PC-3 (cell line): Measurements from ENCODE around the gene ALAD. TPM values are rescaled to one million over a fixed set of nuclear protein-coding genes. Genes with fewer than 3 reads are reported as not detected.

Experiments used
- ATAC-seq: fragments of 200-7000 bp; cut with Tn5 transposase; 2 replicates; pipeline ENCODE4 v1.9.1; 2020; ENCODE audit warnings: mild to moderate bottlenecking, moderate library complexity
- Bru-seq: library from RNA; stranded (reverse); fragments of 400-500 nt; gene quantifications from one replicate; lab custom pipeline; 2021; lab: Mats Ljungman, UMichigan
- BruChase-seq, 2 experiments: library from RNA; stranded (reverse); fragments of 400-500 nt; gene quantifications; one replicate each; lab custom pipeline; 2021; lab: Mats Ljungman, UMichigan
- BruUV-seq: library from RNA; stranded (reverse); fragments of 400-500 nt; replicated peaks from 2 replicates; lab custom pipeline; 2021; lab: Mats Ljungman, UMichigan
- CTCF ChIA-PET: fragments of 300-600 bp; sonication (Branson Sonifier 250); formaldehyde crosslinking; loops from one replicate; lab custom pipeline; 2022; ENCODE audit warnings: antibody characterized with exemption; lab: Charles Lee
- POLR2A ChIA-PET: fragments of 300-600 bp; sonication (Branson Sonifier 250); formaldehyde crosslinking; loops from one replicate; lab custom pipeline; 2022; ENCODE audit warnings: antibody characterized with exemption; ENCODE audit not compliant: unreplicated experiment; lab: Charles Lee
- DNase-seq: peaks from one replicate; pipeline ENCODE4 v3.0.0-alpha.2; 2015
- H2AFZ ChIP-seq: fragments of 300-600 bp; sonication (generic); 2 replicates; pipeline ENCODE4 v1.6.0; 2016; ENCODE audit warnings: antibody characterized with exemption, low read length
- H3F3A ChIP-seq: fragments of 300-600 bp; sonication (generic); one replicate; pipeline ENCODE4 v1.6.0; 2017; ENCODE audit warnings: antibody characterized with exemption, low read length, control low read depth, mild to moderate bottlenecking; ENCODE audit not compliant: unreplicated experiment
- H3K27ac ChIP-seq: fragments of 300-600 bp; sonication (generic); 2 replicates; pipeline ENCODE4 v1.5.1; 2016; ENCODE audit warnings: mild to moderate bottlenecking, low read length
- H3K27me3 ChIP-seq: fragments of 300-600 bp; sonication (generic); 2 replicates; pipeline ENCODE4 v1.6.1; 2016; ENCODE audit warnings: low read length, mixed read lengths
- H3K36me3 ChIP-seq: fragments of 300-600 bp; sonication (generic); 2 replicates; pipeline ENCODE4 v1.6.1; 2016; ENCODE audit warnings: low read depth, mixed run types, low read length, mixed read lengths
- H3K4me1 ChIP-seq: fragments of 300-600 bp; sonication (generic); 2 replicates; pipeline ENCODE4 v1.5.1; 2016; ENCODE audit warnings: low read length; ENCODE audit not compliant: insufficient read depth
- H3K4me2 ChIP-seq: fragments of 300-600 bp; sonication (generic); 2 replicates; pipeline ENCODE4 v1.6.0; 2016; ENCODE audit warnings: low read length
- H3K4me3 ChIP-seq: fragments of 300-600 bp; sonication (generic); 2 replicates; pipeline ENCODE4 v1.5.1; 2016; ENCODE audit warnings: mild to moderate bottlenecking, low read length, mixed read lengths
- H3K79me2 ChIP-seq: fragments of 300-600 bp; sonication (generic); 2 replicates; pipeline ENCODE4 v1.6.1; 2017; ENCODE audit warnings: low read length, mixed read lengths
- H3K9ac ChIP-seq: fragments of 300-600 bp; sonication (generic); 2 replicates; pipeline ENCODE4 v1.6.0; 2016; ENCODE audit warnings: mild to moderate bottlenecking, low read length
- H3K9me2 ChIP-seq: fragments of 300-600 bp; sonication (generic); replicated peaks from 2 replicates; pipeline ENCODE4 v1.6.1; 2016; ENCODE audit warnings: mixed run types, low read length, mixed read lengths
- H3K9me3 ChIP-seq: fragments of 300-600 bp; sonication (generic); 2 replicates; pipeline ENCODE4 v1.6.1; 2016; ENCODE audit warnings: low read length, mixed read lengths
- H4K20me1 ChIP-seq: fragments of 300-600 bp; sonication (generic); 2 replicates; pipeline ENCODE4 v1.6.1; 2016; ENCODE audit warnings: low read length, mixed read lengths
- EZH2 ChIP-seq: fragments of 300-600 bp; sonication (generic); IDR thresholded peaks from one replicate; pipeline ENCODE4 v1.6.1; 2017; ENCODE audit warnings: antibody characterized with exemption, mild to moderate bottlenecking, low read length; ENCODE audit not compliant: unreplicated experiment
- EZH2phosphoT487 ChIP-seq: fragments of 300-600 bp; sonication (generic); IDR thresholded peaks from 2 replicates; pipeline ENCODE4 v1.6.1; 2018; ENCODE audit warnings: mild to moderate bottlenecking, antibody characterized with exemption, low read length, borderline replicate concordance
- intact Hi-C: fragments of 100-400 bp; cut with micrococcal nuclease; formaldehyde crosslinking; loops from 2 replicates; pipeline ENCODE4 v1.9.0; 2023
- long read RNA-seq: library from polyadenylated mRNA; unstranded; transcript quantifications from one replicate; pipeline ENCODE4 v2.0.0, GENCODE V29; 2021; ENCODE audit not compliant: unreplicated experiment
- total RNA-seq: library from RNA; depleted of rRNA; stranded (reverse); fragments of >200 nt; gene quantifications from 2 replicates; pipeline ENCODE4 v1.2.3, GENCODE V29; 2014; rRNA removed
- TF ChIP-seq, protein P1 (sequence below): fragments of 300-600 bp; sonication (generic); conservative IDR thresholded peaks from 2 replicates; pipeline ENCODE4 v1.5.1; 2017; ENCODE audit warnings: antibody characterized with exemption, low read depth, mild to moderate bottlenecking, low read length

Gene ALAD
- total RNA-seq (6.6 and 7.9 TPM in 2 replicates), Bru-seq, nascent RNA (percentile 53 among the genes with signal in this experiment), BruChase-seq, experiment 1, labeled RNA remaining after a 6-hour chase (percentile 66 among the genes with signal in this experiment), BruChase-seq, experiment 2, labeled RNA remaining after a 2-hour chase (percentile 57 among the genes with signal in this experiment)
- long read RNA-seq, transcript ALAD-201 (12 exons, 3,173 nt), result major isoform, 26 of 45 reads
- long read RNA-seq, partial matches to known transcripts, result 6 of 45 reads
- long read RNA-seq, other reads (novel, unspliced or antisense), result 8 of 45 reads

DNA sequence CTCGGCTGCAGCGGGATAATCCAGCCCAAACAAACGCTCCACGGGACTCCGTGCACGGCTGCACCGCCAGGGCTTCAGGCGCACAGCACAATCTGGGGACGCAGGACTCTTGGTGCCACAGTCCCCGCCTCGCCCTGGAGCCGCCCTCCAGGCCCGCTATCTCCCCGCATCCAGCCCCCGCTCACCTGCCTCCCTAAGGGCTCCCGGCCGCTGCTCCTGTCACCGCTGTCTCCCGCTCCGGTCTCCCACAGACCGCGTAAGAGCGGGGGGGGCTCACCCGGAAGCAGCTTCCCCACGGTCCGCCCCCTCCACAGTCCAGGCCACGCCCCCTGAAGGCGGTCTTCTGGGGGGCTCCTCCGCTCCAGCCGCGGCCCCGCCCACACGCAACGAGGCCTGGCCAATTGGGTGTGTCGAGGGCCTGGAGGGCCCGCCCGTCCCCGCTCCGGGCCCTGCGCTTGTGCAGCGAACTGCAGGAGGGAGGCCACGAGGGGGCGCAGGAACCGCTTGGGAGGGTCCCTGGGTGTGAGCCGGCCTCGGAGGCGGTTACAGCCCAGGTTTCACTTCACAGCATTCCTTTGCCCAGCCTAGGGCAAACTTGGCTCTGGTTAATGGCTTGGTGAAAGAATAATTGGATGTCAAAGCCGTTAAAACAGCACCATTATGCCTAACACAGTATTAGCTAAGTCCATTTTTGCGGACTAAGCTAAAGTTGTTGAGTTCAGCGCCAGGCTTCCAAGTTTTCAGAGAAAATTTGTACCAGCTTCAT is at the start of gene ALAD:
ALAD (minus strand) TSS at position 258 of the 766 bp plus-strand sequence. CDS start 7,725 bp downstream, outside the sequence.
- peak within 1 kb of the TSS; percentile 71 for H3K9ac ChIP-seq
- peak within 1 kb of the TSS; percentile 81 for H3K4me2 ChIP-seq
- H3K27ac ChIP-seq, result no peak within 1 kb of the TSS
- no peaks in the 10 kb centered on the region for H3K9me2 ChIP-seq
- H3F3A ChIP-seq, result no peaks in the 10 kb centered on the region
- H3K36me3 ChIP-seq, result no peaks in the 10 kb centered on the region
- ATAC-seq (peak; percentile 94), DNase-seq (peak; percentile 97)
- no peaks in the 10 kb centered on the region for H3K27me3 ChIP-seq
- intact Hi-C loops, result loop anchor here (1.0 to 2.0 kb wide), 2 partner anchors 60 to 127 kb away; partner anchors contain the start of gene WDR31
- TF ChIP-seq EZH2, result no peak
- TF ChIP-seq, protein P1, sequence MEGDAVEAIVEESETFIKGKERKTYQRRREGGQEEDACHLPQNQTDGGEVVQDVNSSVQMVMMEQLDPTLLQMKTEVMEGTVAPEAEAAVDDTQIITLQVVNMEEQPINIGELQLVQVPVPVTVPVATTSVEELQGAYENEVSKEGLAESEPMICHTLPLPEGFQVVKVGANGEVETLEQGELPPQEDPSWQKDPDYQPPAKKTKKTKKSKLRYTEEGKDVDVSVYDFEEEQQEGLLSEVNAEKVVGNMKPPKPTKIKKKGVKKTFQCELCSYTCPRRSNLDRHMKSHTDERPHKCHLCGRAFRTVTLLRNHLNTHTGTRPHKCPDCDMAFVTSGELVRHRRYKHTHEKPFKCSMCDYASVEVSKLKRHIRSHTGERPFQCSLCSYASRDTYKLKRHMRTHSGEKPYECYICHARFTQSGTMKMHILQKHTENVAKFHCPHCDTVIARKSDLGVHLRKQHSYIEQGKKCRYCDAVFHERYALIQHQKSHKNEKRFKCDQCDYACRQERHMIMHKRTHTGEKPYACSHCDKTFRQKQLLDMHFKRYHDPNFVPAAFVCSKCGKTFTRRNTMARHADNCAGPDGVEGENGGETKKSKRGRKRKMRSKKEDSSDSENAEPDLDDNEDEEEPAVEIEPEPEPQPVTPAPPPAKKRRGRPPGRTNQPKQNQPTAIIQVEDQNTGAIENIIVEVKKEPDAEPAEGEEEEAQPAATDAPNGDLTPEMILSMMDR, result peak; percentile 83
- ChIA-PET POLR2A (interaction anchor here (0.6 kb wide), 1 partner anchor 181 kb away, joined by 5 read pairs; no protein-coding TSS in a partner anchor), CTCF (interaction anchor here (0.7 kb wide), 1 partner anchor 127 kb away, joined by 3 read pairs; no protein-coding TSS in a partner anchor)
- H2AFZ ChIP-seq, result peak within 1 kb of the TSS; percentile 96
- H3K4me3 ChIP-seq, result peak within 1 kb of the TSS; percentile 94
- H3K79me2 ChIP-seq, result peaks cover 8% of the 10 kb centered on the region
- H3K4me1 ChIP-seq, result peaks cover 21% of the 10 kb centered on the region
- H4K20me1 ChIP-seq, result no peaks in the 10 kb centered on the region
- BruUV-seq, result no TSS peak
- no peaks in the 10 kb centered on the region for H3K9me3 ChIP-seq

DNA sequence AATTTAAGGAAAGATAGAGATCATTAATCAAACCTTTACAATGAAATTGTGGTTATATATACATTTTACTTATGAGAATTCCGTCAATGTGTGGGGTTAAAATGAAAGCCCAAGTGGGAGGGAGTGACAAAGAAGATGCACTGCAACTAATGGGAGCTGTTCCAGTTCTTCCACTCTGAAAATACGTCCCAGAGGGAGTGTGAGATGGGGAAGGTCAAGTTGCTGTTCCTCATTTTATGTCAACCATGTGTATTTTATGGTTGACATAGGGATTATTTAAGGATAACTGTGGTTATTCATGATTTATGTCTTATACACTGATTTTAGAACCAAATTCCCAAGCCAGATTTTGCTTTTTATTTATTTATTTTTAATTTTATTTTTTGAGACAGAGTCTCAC is 48.3 kb upstream of the ALAD start:
- CTCF ChIA-PET, result no interaction called here
- intact Hi-C loops, result no loop called here
- no TSS peak for BruUV-seq

More for the DNA sequence above, 48.3 kb upstream of the ALAD start:
- no peak overlapping the region for H3K4me3 ChIP-seq
- H3F3A ChIP-seq, result no peaks in the 10 kb centered on the region
- POLR2A ChIA-PET, result no interaction called here
- H3K4me1 ChIP-seq, result no peaks in the 10 kb centered on the region
- DNase-seq (no peak), ATAC-seq (no peak)
- no peak overlapping the region for H3K9ac ChIP-seq
- H2AFZ ChIP-seq, result no peak overlapping the region
- no peaks in the 10 kb centered on the region for H3K9me3 ChIP-seq
- H4K20me1 ChIP-seq, result no peaks in the 10 kb centered on the region
- no peaks in the 10 kb centered on the region for H3K79me2 ChIP-seq
- TF ChIP-seq, protein P1, result no peak
- TF ChIP-seq EZH2 (no peak), EZH2phosphoT487 (no peak)
- no peak overlapping the region for H3K4me2 ChIP-seq
- no peak overlapping the region for H3K27ac ChIP-seq
- H3K27me3 ChIP-seq, result no peaks in the 10 kb centered on the region
- H3K9me2 ChIP-seq, result no peaks in the 10 kb centered on the region
- no peaks in the 10 kb centered on the region for H3K36me3 ChIP-seq
